ENCODE measurements around the gene IFT80.
A peak's percentile ranks its signal among the peaks of the same experiment; 100 is the strongest.

IFT80 gene

DNA sequence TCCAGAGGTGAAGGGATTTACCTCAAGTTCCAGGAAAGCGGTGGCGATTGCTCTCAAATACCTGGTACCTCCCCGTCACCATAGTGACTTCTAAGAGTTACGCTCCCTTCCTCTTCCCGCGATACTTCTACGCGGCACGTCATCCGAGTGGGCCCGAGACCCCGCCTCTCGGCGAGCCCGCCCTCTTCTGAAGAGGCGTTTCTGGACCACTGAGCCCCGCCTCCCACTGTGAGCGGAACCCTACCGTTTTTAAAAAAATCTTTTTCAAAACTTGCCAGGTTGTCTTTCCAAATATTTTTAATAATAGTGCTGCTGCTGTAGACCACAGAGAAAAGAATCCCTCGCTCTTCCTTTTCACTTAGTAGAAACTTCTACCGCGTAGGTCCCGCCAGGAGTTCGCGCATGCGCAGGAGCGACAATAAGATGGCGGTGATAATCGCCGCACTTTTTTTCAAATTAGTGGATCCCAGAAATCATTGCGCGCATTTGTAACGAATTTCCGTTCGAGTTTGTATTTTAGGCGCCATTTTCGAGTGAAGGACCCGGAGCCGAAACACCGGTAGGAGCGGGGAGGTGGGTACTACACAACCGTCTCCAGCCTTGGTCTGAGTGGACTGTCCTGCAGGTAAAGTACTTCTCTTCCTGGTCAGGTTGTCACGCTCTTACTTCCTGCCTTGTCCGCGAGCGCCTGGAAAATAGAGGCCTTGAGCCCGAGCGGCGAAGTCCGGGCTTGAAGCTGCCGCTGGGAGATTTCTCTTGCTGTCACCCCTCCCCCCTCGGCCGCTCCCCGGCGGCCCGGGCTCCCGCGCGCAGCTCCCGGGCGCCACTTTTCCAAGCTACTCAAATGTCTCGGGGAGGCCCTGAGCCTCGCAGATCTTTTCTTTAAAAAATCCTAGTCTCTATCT, at the start of gene IFT80, which contains the start of gene SMC4:
Gene IFT80 (minus strand): TSS at position 101 of the 905 bp plus-strand sequence. CDS start 14,625 bp downstream, outside the sequence.
Gene SMC4 (plus strand): TSS at position 526 of the 905 bp plus-strand sequence. CDS start 1,177 bp downstream, outside the sequence.
- peak; percentile 93 for DNase-seq

DNA sequence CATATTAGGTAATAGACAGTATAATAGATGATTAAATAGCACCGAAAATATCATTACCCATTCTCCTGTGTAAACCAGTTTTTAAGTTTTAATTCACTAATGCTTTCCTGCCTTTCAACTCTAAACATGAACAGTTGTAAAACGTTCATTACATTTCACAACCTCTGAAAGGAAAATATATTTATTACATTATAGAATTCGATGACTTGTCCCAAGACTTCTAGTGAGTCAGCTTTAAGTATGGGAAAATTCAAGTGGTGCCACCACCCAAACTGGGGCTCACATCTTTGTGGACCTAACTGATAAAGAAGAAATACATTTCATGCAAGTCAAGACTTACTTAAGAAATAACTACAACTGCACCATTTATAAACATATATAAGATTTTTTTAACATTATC, 48.5 kb upstream of the IFT80 start:
- DNase-seq: no peak

DNA sequence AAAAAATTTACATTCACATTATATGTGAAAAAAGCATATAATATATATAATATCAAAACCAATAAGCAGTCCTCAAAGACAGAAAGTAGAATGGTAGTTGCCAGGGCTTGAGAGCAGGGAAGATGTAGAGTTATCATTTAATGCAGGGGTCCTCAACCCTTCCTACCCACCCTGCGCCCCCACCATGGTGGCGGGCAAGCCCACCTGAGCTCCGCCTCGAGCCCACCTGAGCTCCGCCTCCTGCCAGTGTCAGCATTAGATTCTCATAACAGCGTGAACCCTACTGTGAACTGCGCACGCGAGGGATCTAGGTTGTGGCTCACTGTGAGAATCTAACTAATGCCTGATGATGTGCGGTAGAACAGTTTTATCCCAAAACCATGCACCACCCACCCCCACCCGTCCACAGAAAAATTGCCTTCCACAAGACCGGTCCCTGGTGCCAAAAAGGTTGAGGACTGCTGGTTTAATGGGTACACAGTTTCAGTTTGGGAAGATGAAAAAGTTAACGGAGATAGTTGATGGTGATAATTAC, 47.6 kb upstream of the IFT80 start:
- no peak for DNase-seq

DNA sequence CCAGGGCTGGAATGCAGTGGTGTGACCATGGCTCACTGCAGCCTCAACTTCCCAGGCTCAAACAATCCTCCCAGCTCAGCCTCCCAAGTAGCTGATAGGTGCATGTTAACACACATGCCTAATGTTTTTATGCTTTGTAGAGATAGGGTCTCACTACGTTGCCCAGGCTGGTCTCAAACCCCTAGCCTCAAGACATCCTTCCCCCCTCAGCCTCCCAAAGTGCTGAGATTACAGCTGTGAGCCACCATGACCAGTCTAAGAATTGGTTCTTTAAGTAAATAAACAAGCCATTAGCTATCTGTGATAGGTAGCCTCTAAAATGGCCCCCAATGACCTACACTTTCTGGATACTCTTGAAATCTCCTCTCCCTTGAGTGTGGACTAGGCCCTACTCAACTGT, 46.8 kb upstream of the IFT80 start:
- no peak for DNase-seq

DNA sequence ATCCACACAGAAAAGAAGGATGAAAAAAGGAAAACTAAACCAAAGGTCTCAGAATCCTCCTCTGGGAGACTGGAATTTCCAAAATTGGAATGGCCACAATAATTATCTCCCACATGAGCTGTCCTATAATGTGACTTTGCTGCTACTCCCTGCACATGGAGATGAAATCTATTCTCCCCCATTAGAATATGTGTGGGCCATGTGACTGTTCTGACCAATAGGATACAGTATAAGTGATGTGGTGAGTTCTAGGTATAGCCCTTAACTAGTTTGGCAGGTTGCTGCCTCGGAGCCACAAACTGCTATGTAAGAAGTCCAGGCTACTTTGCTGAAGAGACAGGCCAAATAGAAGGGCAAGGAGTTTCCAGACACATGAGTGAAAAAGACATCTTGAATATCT, 45.4 kb upstream of the IFT80 start:
- no peak for DNase-seq

DNA sequence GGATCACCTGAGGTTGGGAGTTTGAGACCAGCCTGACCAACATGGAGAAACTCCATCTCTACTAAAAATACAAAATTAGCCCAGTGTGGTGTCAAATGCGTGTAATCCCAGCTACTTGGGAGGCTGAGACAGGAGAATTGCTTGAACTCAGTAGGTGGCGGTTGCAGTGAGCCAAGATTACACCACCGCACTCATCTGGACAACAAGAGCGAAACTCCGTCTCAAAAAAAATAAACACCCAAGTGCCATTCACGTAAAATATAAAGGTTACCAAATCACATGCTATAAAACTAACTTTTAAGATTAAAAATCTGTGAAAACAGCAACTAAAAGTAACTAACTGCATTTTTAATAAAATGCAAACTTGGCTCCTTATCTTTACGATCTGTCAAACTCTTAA, 41.7 kb upstream of the IFT80 start:
- no peak for DNase-seq

DNA sequence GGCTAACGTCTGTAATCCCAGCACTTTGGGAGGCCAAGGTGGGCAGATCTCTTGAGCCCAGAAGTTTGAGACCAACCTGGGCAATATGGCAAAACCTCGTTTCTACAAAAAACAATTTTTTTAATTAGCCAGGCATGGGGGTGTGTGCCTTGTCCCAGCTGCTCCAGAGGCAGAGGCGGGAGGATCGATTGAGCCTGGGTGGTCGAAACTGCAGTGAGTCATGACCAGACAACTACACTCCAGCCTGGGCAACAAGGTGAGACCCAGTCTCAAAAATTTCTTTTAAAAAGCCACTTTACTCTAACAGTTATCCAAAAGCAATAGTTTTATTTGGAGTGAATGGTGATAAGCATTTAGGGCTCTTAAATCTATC, 38.0 kb upstream of the IFT80 start:
- DNase-seq: no peak

DNA sequence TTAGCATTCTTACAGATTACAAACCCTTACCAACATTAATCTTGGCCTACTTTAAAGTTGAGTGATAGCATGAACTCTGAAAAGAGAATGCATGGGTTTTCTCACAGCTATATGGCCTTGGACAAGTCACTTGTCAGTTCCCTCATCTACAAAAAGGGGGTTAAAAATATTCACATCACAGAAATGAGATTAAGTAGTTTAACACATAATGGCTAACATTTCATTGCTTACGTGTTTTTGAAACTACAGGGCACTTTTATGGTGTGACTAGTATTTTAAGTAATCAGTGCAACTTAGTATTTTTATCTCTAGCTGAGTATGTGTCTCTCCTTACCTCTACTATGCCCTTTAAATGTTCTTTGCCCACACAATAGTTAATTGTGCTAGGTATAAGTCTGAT, 36.7 kb upstream of the IFT80 start:
- no peak for DNase-seq

DNA sequence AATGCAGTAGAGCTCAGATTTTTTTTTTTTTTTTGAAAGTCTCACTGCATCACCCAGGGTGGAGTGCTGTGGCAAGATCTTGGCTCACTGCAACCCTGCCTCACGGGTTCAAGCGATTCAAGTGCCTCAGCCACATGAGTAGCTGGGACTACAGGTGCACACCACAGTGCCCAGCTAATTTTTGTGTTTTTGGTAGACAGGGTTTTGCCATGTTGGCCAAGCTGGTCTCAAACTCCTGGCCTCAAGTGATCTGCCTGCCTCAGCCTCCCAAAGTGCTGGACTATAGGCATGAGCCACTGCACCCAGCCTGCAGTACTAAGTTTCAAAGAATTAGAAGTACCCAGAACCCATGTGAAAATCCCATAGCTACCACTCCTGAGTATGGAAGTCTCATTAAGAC, 36.1 kb upstream of the IFT80 start:
- DNase-seq: no peak

DNA sequence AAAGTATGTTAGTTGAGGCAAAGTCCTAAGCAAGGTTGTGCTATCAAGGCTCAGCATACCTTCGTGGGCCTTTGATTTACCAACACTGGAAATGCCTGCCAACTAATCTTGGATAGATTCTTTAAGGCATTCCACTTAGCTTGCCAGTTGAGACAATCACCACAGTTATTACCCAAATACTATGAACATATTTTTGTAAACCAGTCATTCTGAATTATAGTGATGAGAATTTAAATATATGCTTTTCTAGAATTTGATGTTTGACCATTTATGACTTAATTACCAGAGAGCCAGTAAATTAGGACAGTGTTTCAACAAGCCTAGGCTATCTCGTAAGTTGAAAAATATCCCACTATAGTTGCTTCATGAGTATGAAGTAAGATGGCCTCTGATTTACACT, 35.0 kb upstream of the IFT80 start:
- no peak for DNase-seq

DNA sequence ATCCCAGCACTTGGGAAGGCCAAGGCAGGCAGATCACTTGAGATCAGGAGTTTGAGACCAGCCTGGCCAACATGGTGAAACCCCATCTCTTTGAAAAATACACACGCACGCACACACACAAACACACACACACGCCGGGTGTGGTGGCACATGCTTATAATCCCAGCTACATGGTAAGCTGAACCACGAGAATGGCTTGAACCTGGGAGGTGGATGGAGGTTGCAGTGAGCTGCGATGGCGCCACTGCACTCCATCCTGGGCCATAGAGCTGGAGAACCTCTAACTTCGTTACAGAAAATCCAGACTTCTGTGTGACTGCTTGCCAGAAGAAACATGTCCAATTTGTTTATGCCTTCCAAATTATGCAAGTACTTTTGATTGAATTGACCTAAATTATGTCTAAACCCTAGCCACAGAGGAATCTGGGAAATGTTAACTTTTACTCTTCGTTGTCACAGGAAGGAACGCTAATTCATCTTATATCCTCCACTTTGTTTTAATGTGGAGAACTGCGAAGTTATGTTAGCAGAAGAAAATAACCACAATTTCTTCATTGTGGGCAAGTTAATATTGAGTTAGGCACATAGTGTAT, 28.9 kb upstream of the IFT80 start:
- DNase-seq: no peak

DNA sequence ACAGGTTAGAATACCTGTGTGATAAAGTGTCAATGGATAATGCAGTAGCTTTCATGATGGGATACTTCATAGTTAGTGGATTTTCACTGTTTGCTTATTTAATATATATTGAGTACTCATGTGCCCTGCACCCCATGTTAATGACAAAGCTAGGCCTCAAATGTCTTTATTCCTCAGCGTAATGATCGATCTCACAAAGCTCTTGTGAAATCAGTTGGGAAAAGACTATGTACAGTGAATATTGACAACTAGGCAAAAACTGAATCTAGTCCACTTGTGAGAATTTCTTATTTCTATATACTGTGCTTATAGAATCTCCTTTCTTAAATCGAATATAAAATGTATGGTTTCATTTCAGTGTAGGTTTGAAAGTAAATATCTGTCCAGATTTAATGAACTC, 18.3 kb upstream of the IFT80 start:
- no peak for DNase-seq

DNA sequence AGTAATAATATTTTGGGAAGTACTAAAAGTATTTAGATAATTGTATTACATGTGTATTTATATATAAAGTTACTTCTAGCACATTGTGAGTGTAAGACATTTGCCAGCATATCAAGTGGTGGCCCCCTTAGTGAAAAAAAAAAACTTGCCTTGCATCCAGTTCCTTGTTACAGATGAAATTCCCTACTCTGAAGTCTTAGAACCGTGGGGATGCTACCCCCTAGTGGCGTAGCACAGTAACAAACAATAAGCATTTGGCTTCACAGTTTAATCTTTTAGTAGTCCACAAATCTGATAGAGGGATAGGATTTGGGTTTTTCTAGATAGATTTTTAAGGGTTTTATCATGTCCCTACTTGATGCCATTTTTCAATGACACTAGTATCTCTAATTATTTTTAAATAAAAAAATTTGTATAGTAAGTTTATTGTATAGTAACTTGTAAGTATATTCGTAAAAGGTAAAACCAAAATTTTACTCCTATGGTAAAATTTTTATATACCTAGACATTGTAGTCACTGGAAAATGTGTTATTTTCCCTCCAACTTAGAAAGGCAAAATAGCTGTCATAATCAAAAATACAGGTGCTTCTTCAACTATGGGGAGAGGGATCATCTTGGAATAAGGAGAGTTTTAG, 14.7 kb upstream of the IFT80 start:
- peak; percentile 69 for DNase-seq

DNA sequence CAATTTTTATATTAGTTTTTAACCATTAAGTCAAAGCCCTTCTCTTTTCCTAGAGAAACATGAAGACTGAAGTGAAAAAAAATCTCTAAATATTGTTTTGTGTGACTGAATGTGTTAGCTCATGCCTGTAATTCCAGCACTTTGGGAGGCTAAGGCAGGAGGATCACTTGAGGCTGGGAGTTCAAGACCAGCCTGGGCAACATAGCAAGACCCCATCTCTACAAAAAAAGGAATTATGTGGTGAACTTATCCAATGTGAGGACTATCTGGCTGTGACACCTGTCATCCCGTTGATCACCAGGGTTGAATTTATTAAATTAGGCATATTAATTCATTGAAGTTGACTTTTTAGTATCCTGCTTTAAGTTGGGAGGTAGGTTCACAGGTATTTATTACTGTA, 13.5 kb upstream of the IFT80 start:
- no peak for DNase-seq

DNA sequence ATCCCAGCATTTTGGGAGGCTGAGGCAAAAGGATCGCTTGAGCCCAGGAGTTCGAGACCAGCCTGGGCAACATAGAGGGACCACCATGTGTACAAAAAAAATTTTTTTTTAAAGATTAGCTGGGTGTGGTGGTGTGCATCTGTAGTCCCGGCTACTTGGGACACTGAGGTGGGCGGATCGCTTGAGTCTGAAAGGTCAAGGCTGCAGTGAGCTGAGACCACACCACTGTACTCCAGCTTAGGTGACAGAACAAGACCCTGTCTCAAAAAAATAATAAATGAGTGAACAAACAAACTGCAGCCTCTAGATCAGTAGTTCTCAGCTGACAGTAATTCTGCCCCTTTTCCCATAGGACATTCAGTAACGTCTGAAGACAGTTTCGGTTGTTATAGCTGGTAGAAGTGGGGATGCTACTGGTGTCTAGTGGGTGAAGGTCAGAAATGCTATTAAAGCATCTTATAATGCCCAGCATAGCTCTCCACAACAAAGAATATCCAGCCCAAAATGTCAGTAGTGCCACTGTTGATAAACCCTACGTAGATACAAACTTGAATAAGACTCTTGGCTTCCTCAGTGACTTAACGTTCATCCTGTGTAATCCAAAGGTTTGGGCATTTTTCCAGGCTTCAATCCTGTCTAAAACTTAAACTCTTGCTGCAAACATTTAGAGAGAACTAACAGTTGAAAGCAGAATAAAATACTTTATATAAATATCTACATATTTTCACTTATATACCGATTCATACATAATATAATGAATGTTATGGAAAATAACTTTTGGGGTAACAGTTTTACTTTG, 11.0 kb upstream of the IFT80 start:
- no peak for DNase-seq

DNA sequence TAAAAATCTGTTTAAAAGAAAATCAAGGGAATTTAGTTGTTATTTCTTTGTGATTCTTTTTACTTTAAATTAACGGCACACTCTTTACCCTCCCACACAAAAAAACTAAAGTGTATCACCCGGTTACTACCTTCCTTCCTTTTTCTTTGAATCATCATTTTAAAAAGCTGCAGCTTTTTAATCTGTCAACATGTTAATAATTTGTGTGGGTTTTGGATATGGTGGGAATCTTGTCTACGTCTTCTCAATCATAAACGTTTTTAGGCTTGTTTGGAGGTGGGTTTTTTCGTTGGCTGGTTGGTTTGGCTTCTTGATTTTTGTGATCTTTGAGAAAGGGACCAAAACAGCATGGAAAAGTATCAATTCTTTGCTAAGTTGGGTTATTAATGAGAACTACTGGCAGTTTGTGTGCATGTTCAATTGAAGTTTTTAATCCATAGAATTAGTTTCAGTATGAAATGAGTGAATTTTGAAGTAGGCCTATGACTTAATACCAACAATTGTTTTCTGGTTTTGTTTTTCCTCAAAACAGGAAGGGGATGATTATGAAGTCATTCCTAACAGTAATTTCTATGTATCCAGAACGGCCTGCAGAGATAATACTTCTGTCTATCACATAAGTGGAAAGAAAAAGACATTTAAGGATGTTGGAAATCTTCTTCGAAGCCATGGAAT, 4.9 kb upstream of the IFT80 start:
- DNase-seq: no peak

DNA sequence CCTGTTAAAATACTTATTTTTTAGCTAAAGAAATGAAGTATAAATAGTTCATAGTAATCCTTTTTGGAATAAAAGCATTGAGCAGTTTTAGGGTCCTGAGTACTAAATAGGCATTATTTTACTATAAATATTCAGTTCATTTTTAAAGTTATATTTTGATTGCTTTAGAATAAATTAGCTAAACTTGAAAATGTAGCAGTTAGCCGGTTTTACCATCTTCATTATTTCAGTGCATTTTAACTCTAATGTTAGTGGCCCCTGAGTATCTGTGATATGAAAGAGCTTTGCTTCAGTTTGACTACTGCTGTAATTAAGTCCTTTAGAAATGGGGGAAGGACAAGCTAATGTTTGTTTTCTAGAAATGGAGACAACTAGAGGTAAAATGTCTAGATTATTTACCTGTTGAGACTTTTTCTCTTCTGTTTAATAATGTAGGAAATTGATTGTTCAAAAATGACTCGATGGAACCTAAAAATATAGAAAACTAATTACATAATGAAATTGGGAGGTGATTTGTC, 4.1 kb upstream of the IFT80 start:
- DNase-seq: no peak

DNA sequence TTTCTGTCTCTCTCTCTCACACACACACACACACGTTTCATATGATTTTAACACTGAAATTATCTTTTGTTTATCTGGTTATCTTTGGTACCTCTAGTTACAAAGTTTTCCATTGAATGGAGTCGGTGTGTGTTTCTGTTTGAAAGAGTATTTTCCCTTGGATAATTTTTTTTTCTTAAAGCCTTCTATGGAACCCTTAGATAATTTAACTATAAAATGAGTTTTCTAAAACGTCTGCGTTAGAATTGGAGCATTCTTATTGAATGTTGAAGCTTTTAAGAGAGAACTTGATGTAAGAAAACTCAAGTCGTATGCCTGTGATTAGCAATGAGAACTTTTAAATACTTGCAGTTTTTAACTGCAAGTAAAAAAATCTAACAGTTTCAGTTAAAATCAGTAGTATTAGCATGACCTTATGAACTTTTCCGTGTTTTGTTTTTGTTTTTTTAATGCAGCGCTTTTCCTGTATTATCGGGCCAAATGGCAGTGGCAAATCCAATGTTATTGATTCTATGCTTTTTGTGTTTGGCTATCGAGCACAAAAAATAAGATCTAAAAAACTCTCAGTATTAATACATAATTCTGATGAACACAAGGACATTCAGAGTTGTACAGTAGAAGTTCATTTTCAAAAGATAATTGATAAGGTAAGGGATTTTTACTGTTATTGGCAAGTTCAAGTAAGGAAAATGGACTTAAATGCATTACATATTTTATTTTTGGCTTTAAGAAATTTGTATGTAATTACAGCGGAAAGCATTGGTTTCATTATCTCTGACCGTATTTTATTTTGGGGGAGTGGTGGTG, 3.4 kb upstream of the IFT80 start:
- no peak for DNase-seq

DNA sequence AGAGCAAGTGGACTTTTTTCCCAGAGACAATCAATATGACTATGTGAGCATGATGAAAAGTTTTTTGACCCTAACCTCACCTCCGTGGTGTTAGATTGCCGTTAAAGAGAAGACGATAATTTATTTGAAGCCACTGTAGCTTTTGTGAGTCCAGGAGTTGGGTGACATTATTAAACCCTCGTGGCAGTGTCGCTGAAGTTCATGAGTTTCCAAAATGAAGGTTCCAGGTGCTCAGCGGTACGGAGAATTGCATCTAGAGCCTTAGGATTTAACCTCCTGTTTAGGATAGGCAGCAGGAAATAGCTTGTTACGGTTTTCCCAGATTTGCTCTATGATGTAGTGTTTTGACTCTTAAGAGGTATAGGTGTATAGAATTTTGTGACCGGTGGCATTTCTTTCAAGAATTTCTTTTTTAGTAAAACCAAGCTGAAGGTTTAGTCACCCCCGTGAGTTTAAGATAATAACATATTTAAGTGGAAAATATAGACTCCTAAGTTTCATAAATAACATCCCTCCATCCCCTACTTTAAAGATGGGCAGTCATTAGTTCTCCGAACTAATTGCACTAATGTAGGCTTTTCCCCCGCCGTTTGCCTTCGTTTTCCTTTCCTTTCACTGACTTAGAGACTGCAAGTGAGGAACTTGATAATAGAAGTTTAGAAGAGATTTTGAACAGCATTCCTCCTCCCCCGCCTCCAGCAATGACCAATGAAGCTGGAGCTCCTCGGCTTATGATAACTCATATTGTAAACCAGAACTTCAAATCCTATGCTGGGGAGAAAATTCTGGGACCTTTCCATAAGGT, 2.5 kb upstream of the IFT80 start:
- no peak for DNase-seq

DNA sequence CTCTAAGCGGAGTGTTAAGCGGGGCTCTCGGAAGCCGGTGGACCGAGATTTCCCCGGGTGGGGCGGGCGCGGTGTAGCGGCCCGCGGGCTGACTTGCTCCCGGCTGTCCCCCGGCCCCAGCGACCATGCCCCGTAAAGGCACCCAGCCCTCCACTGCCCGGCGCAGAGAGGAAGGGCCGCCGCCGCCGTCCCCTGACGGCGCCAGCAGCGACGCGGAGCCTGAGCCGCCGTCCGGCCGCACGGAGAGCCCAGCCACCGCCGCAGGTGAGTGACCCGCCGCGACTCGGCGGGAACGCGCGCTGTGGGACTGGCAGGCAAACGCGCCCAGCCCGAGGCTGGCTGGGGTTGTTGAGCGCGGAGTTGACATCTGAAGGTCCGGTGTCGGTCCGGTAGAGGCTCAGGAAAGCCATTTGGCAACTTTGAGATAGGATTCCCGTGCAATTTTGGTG, 1.7 kb upstream of the IFT80 start:
- DNase-seq: no peak
